ENCODE measurements around the gene ERICH6.

DNA sequence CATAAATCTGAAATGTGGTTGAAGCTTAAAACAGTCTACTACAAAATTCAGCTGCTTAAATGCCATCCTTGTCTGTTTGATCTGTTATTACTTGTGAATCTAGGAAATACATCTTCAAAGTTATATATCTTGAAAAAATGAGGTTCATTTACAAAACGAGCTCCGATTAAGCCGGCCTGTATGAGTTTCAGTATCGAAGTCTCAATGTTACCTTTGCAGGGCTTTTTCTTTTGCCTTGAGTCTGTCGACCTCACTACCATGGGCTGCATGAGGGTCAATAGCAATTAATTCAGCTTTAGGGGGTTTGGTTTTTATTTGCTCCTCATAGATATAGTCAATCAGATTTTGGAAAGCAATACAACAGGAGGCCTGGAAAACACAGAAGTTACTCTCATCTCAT is 23.2 kb downstream of the ERICH6 start:
- TF ChIP-seq CTCF (IDR thresholded peaks at IDR 0.05) = no peak
- TF ChIP-seq POLR2A (IDR thresholded peaks at IDR 0.05) = no peak

Measured in testis (tissue), 2 donors.